Activated gamma-delta T cell (primary cell): Measurements from ENCODE around the gene FRY.

Source experiments
- DNase-seq: peaks from one replicate; lab custom pipeline; 2025; lab: John Stamatoyannopoulos, UW

FRY gene

GRCh38 chr13:32134241-32135055 lies 102.9 kb downstream of the FRY start:
- no peak for DNase-seq

DNA sequence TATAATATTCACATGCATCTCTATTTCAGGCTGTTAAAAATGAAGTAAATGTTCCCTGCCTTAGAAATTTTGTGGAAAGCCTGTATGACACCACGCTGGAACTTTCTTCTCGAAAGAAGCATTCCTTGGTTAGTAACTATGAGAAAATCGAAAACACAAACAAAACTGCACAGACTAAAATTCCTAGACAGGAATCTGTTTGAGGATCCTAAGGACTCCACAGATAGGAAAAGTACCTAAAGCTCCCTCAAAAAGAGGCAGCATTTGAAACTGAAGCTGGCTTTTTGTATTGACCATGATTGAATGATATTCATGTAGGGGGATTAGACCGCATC lies 103.4 kb downstream of the FRY start:
- DNase-seq = no peak

- DNase-seq = no peak
Observed at GRCh38 chr13:32135655-32136054, 104.1 kb downstream of the FRY start.

DNA sequence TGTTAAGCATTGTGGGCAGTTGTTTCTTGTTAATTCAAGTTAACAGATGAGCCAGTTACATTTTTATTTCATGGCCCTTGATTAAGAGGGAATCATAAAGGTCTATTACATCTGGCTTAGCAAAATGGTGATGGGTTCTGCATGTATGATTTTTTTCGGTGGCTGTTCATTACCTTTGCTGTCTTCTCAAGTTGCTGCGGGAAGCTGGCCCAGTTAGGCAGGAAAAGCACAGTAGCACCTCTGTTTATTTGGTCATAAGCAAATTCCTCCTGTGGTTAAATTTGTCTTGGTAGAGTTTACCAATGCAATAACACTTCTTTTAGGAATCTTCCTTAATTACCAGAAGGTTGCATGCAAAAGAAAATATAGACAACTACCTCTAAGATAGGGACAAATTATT lies 104.5 kb downstream of the FRY start:
- no peak for DNase-seq

DNA sequence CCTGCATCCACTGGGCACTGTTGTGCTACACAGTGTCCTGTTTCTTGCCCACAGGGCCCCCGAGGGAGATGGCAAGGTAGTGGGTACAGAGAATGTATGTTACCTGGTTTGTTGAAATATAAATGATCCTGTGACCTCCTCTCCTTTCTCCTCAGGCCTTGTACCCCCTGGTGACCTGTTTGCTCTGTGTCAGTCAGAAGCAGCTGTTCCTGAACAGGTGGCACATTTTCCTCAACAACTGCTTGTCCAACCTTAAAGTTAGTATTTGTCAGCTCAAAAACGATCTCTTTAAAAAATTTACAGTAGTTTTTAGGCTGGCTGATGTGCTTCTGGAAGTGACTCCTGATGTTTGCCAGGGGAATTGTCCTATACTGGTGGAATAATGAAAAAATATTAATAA lies 105.1 kb downstream of the FRY start:
- no peak for DNase-seq

GRCh38 chr13:32139251-32139650 lies 107.7 kb downstream of the FRY start:
- no peak for DNase-seq

- DNase-seq = no peak
Observed at GRCh38 chr13:32140109-32140508, 108.5 kb downstream of the FRY start.

DNA sequence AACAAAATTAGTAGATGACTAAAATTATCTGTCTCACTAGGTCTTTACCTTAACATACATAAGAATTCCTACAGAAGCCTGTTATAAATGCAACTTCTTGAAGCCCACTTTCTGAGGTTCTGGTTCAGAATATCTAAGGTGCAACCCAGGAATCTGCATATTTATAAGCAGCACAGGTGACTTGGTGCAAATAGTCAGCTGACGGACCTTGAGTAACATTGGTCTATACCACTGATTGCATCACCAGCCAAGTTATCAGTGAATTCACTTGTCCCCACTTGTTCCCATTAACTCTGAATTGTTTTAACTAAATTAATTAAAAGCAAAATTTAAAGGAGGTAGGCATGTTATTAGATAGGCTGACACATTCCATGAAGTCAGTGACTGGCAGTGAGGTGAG lies 109.9 kb downstream of the FRY start:
- DNase-seq = no peak

DNA sequence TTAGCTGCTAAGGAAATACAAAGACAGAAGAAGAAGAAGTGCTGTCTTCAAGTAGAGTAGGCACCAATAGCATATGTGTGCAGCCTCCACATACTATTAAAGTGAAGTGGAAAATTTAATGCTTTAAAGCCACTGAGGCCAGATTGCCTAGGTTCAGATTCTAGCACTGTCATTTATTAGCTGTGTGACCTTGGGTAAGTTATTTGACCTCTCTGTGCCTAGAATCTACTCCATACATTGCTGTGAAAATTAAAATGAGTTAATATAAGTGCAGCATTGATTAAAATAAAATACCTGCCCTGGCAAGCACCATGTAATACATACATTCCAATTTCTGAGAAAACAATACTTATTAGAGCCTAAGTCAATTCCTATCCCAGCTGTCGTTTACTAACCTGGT lies 110.5 kb downstream of the FRY start:
- DNase-seq = no peak

- DNase-seq = no peak
Observed at GRCh38 chr13:32142956-32143375, 111.4 kb downstream of the FRY start.

DNA sequence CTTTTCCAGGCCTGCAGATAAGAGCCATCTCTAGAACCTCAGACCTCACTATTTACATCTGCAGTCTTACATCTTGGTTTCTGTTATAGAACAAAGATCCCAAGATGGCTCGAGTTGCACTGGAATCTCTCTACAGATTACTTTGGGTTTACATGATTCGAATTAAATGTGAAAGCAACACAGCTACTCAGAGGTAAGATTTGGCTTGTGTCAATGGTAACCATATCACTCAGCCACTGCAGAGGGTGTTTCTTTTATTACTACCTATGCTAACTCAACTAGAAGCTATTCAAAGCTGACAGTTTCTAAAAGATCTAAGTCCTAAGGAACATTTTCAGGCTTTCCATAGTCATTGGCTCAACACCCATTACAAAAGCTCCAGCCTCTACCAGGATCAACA lies 115.6 kb downstream of the FRY start:
- DNase-seq = no peak

GRCh38 chr13:32147976-32148375 lies 116.4 kb downstream of the FRY start:
- DNase-seq = no peak

DNA sequence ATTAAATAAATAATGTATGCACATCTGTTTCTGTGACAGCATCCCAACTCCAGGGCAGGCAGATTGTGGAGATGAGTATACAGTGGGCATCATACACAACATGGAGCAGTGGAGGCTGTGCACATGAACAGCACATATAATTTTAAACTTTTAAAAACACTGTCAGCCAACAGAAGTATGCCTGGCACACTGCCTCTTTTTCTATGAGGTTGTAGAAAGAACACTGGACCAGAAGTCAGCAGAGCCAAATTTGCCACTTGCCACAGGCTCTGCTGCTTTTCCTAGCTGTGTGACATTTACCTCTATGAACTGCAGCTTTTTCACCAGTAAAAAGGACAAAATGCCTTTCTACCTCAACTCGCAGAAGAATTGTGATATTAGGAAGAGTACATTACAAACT lies 118.7 kb downstream of the FRY start:
- DNase-seq = no peak

GRCh38 chr13:32150794-32151193 lies 119.2 kb downstream of the FRY start:
- DNase-seq = no peak

DNA sequence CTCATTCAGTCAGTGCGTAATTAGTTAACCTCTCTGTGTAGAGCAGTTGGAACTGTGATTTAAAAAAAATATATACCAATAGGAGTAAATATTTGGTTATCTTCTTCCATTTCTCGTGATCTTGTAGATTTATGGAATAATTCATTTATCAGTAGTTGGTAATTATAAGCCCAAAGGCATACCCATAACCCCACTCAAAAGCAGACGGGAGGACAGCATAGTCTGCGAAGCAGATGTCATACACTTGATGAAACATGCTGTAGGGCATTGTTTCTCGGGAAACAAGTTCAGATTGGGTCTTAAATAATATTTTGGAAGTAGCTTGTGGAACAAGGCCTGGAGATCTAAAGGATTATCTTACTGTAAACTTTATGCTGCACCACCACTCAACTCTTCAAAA lies 119.7 kb downstream of the FRY start:
- DNase-seq = no peak

- DNase-seq = no peak
Observed at GRCh38 chr13:32153056-32153455, 121.5 kb downstream of the FRY start.

DNA sequence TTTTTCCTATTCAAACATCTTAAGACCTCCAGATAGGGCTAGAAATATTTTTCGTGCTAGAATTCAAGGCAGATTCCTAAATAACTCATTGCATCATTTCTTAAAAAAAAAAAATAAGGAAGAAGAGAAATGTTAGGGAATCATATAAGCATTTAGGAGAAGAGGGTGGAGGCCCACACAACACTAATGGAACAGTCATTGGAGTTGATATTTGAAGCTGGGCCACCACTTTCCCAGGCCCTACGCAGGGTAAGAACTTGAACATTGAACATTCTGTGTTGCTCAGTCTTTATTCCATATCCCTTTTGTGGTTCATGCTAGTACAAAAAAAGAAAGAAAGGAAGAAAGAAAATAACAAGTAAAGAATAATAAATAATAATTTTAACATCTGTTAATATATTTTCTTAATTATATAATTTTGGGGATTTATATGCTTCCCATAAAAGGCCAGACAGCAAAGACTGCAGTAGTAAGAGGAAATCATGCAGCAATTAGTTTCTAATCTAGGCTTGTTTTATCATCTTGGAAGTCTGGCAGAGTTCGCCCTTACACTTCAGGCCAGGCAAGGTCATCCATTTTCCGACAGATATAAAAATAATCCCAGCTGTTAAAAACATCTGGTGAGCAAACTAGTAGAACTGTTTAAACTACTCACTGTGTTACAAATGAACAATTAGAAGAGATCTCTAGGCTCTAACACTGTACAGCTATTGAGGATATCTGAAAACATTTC lies 127.7 kb downstream of the FRY start:
- no peak for DNase-seq

- no peak for DNase-seq
Observed at GRCh38 chr13:32162395-32163005, 130.9 kb downstream of the FRY start.

DNA sequence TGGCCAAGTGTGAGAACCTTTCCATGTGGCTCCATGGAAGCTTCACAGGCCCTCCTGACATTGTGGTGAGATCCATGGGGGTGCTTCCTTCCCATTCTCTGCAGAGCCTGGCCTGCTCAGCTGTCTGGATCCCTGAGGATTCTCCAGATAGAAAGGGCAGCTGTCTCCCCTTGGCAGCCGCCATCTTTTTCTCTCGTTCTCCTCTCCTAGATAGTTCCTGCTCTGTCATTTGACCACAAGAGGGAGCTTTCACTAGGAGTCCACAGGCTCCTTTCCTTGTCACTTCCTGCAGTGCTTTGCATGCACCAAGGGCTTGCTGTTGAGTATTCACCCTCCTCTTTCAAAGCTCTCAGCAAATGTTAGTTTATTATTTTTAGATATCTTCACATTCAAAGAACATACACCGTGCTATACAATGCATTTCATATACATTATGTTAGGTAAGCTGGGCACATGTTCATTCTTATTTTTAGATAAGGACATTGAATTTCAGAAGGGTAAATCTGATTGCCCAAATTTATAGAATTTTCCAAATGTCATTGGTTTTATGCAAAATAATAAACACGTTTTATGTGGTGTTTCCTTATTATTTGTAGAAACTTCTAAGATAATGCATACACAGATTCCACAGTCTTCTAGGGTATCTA lies 133.2 kb downstream of the FRY start:
- no peak for DNase-seq

DNA sequence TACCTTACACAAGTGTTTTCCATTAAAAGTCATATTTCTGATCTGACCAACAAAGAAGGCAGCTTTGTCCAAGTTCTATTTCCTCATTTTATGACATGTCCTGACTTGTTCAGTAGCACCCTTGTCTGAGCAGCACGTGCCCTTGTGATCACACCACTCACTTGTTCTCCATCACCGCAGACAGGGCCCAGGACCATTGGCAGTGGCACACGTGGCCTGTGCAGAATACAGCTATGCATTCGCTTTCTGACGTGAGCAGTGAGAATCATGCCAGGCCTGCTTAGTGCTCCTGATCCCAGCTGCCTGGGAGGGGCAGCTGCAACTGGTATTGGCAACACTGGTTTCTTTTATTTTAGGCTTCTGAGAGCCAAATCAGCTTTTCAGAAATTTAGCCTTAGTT lies 134.2 kb downstream of the FRY start:
- no peak for DNase-seq

- no peak for DNase-seq
Observed at GRCh38 chr13:32168131-32168530, 136.6 kb downstream of the FRY start.

GRCh38 chr13:32170841-32171240 lies 139.3 kb downstream of the FRY start:
- no peak for DNase-seq

DNA sequence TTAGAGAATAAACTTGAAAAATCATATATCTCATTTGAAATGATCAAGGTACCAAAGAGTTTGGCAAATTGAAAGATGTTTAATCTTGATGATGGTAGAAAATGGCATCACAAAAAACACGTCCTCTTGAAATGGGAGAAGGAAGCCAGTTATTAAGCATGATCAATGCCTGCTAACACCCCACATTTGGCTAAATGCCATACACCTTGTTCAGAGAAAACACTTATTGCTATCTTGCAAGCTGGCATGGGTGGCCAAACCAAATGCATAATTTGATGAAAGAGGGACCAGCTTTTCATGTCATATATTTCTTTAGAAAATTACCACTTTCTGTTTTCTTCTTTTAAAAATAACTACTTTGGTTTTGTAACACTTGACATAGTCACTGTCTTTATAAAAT lies 142.3 kb downstream of the FRY start:
- DNase-seq = no peak
